CD14-positive monocyte (primary cell): Measurements from ENCODE around the gene PPP1R9B. TPM values are rescaled to one million over a fixed set of nuclear protein-coding genes. Genes with fewer than 3 reads are reported as not detected.

ENCODE experiments used
- DNase-seq, 3 donors: peaks; one replicate each; pipeline ENCODE4 v3.0.0-alpha.2; 2011 to 2022
- H2AFZ ChIP-seq: 2 replicates; pipeline ENCODE4 v1.6.0; 2012; ENCODE audit warnings: mild to moderate bottlenecking, low read depth, low read length, inconsistent platforms; ENCODE audit not compliant: insufficient read depth, poor library complexity, severe bottlenecking
- H3K27ac ChIP-seq, 2 donors: 1 replicate in 1 of 2; 2 replicates in 1 of 2; pipeline ENCODE4 v1.5.1; 2012 to 2013; ENCODE audit warnings: low read length in 2 of 2, control low read depth in 1 of 2, inconsistent platforms in 1 of 2, low read depth in 1 of 2, mild to moderate bottlenecking in 1 of 2
- H3K27me3 ChIP-seq, 2 donors: one replicate each; pipeline versions ENCODE4 v1.6.0 to v1.6.1; 2011 to 2013; ENCODE audit warnings: low read length in 2 of 2; ENCODE audit not compliant: control insufficient read depth in 2 of 2, insufficient read depth in 2 of 2
- H3K36me3 ChIP-seq, 2 donors: replicated peaks in 1 of 2; 1 replicate in 1 of 2; 2 replicates in 1 of 2; pipeline versions ENCODE4 v1.5.1 to v1.6.1; 2012 to 2013; ENCODE audit warnings: low read length in 2 of 2, control low read depth in 1 of 2, inconsistent platforms in 1 of 2, mild to moderate bottlenecking in 1 of 2; ENCODE audit not compliant: insufficient read depth in 2 of 2, control insufficient read depth in 1 of 2
- H3K4me1 ChIP-seq, 2 donors: 1 replicate in 1 of 2; 2 replicates in 1 of 2; pipeline versions ENCODE4 v1.5.1 to v1.6.1; 2012 to 2013; ENCODE audit warnings: low read length in 2 of 2, control low read depth in 1 of 2, inconsistent platforms in 1 of 2, mild to moderate bottlenecking in 1 of 2, moderate library complexity in 1 of 2; ENCODE audit not compliant: insufficient read depth in 2 of 2, control insufficient read depth in 1 of 2
- H3K4me2 ChIP-seq: replicated peaks from 2 replicates; pipeline ENCODE3; 2012; ENCODE audit warnings: low read length, moderate library complexity, mild to moderate bottlenecking; ENCODE audit not compliant: poor library complexity, severe bottlenecking; ENCODE audit errors: extremely low read depth
- H3K4me3 ChIP-seq, 3 experiments: fragments of 200-600 bp in 1 of 3; sonication (generic) in 1 of 3; replicated peaks in 1 of 3; 1 replicate in 2 of 3; 2 replicates in 1 of 3; pipeline ENCODE4 v1.5.1; 2011 to 2013; ENCODE audit warnings: low read length in 3 of 3, mild to moderate bottlenecking in 3 of 3, control low read depth in 2 of 3, low read depth in 2 of 3, inconsistent platforms in 1 of 3, moderate library complexity in 1 of 3
- H3K79me2 ChIP-seq: 2 replicates; pipeline ENCODE4 v1.6.0; 2012; ENCODE audit warnings: mild to moderate bottlenecking, control low read depth, inconsistent platforms, low read length, moderate library complexity; ENCODE audit not compliant: insufficient read depth
- H3K9ac ChIP-seq: 2 replicates; pipeline ENCODE4 v1.6.0; 2017; ENCODE audit warnings: low read length, mild to moderate bottlenecking; ENCODE audit not compliant: insufficient read depth, poor library complexity, severe bottlenecking
- H3K9me3 ChIP-seq, 2 donors: replicated peaks in 1 of 2; 1 replicate in 1 of 2; 2 replicates in 1 of 2; pipeline versions ENCODE4 v1.5.1 to v1.6.1; 2012 to 2013; ENCODE audit warnings: low read length in 2 of 2, control low read depth in 1 of 2; ENCODE audit not compliant: control insufficient read depth in 1 of 2, insufficient read depth in 1 of 2
- H4K20me1 ChIP-seq: 2 replicates; pipeline ENCODE4 v1.6.0; 2012; ENCODE audit warnings: mild to moderate bottlenecking, low read length, control low read depth, moderate library complexity; ENCODE audit not compliant: insufficient read depth
- H3K27ac Mint-ChIP-seq, 7 donors: one replicate each; pipeline ENCODE4 v1.8.0; 2020; ENCODE audit warnings: mild to moderate bottlenecking in 7 of 7, mixed read lengths in 7 of 7, moderate library complexity in 6 of 7, inconsistent platforms in 2 of 7
- H3K27me3 Mint-ChIP-seq, 3 donors: one replicate each; pipeline ENCODE4 v1.8.0; 2021 to 2022; ENCODE audit warnings: low read depth in 3 of 3, mild to moderate bottlenecking in 3 of 3, mixed read lengths in 3 of 3, moderate library complexity in 3 of 3, inconsistent platforms in 1 of 3
- H3K36me3 Mint-ChIP-seq, 2 donors: one replicate each; pipeline ENCODE4 v1.8.0; 2020; ENCODE audit warnings: mixed read lengths in 2 of 2, inconsistent platforms in 1 of 2, mild to moderate bottlenecking in 1 of 2
- H3K4me1 Mint-ChIP-seq: one replicate; pipeline ENCODE4 v1.8.0; 2020; ENCODE audit warnings: mild to moderate bottlenecking, mixed read lengths
- H3K4me3 Mint-ChIP-seq, 2 donors: one replicate each; pipeline ENCODE4 v1.8.0; 2020; ENCODE audit warnings: mild to moderate bottlenecking in 2 of 2, mixed read lengths in 2 of 2, moderate library complexity in 1 of 2
- H3K9me3 Mint-ChIP-seq, 7 donors: one replicate each; pipeline ENCODE4 v1.8.0; 2020 to 2022; ENCODE audit warnings: mixed read lengths in 7 of 7, mild to moderate bottlenecking in 6 of 7, moderate library complexity in 6 of 7, inconsistent platforms in 2 of 7
- CTCF ChIP-seq: fragments of 200-600 bp; IDR thresholded peaks from one replicate; pipeline ENCODE4 v1.8.0; 2022; ENCODE audit warnings: antibody characterized with exemption, mild to moderate bottlenecking
- WGBS: methylation state at CpG from one replicate; pipeline ENCODE4 v1.1.5; 2013; ENCODE audit warnings: missing lambda C conversion rate; ENCODE audit not compliant: insufficient coverage; 5-methylcytosine and 5-hydroxymethylcytosine counted together
- intact Hi-C, 2 donors: fragments of 100-400 bp; cut with micrococcal nuclease; formaldehyde crosslinking; loops; one replicate each; pipeline versions ENCODE4 v1.15.0 to v1.15.1; 2023
- polyA plus RNA-seq, 3 donors: library from polyadenylated mRNA; depleted of rRNA in 1 of 3; unstranded in 2 of 3; stranded (reverse) in 1 of 3; fragments of 300-500 nt in 2 of 3; fragments of >200 nt in 1 of 3; fragmentation: Illumina TruSeq in 2 of 3; gene quantifications; 1 replicate in 2 of 3; 2 replicates in 1 of 3; pipeline ENCODE4 v1.2.3, GENCODE V29; 2012 to 2021

The PPP1R9B gene
- polyA plus RNA-seq, 3 donors, result 0.61 to 86.9 (median 1.3) TPM

GRCh38 chr17:50117202-50118051 is 33.0 kb downstream of the PPP1R9B start:
- Histone ChIP-seq H2AFZ (no peak overlapping the region), H4K20me1 (no peaks in the 10 kb centered on the region), H3K4me2 (peak overlapping the region; percentile 43), H3K4me3 (peak overlapping the region in 1 of 3 experiments; percentile 32), H3K36me3 (no peaks in the 10 kb centered on the region), H3K9me3 (no peaks in the 10 kb centered on the region), H3K4me1 (peaks cover 4 to 9% of the 10 kb centered on the region in 2 donors), H3K27me3 (peaks cover 38 to 56% of the 10 kb centered on the region in 2 donors), H3K27ac (no peak overlapping the region), H3K9ac (peak overlapping the region; percentile 7), H3K79me2 (no peaks in the 10 kb centered on the region)
- 0% methylated on average over 57 of the region's 64 CpGs for WGBS
- Mint-ChIP-seq H3K4me3 (peak overlapping the region in 1 of 2 donors; percentile 87), H3K27me3 (peaks cover 66 to 81% (median 80%) of the 10 kb centered on the region in 3 donors), H3K4me1 (peaks cover 8% of the 10 kb centered on the region), H3K27ac (no peak overlapping the region), H3K36me3 (peaks cover 2 to 3% of the 10 kb centered on the region in 2 donors), H3K9me3 (peaks cover 0 to 12% (median 5%) of the 10 kb centered on the region in 7 donors)
- intact Hi-C loops, result no loop called here
- peak; percentile 56 for TF ChIP-seq CTCF
- peak; percentile 29 to 72 (median 33) for DNase-seq

- H3K4me3 Mint-ChIP-seq, result peak overlapping the region in 1 of 2 donors; percentile 87
- WGBS, result 40% methylated on average over 9 of the region's 17 CpGs
- TF ChIP-seq CTCF, result no peak
- peaks cover 8% of the 10 kb centered on the region for H3K4me1 Mint-ChIP-seq
- peaks cover 6 to 9% of the 10 kb centered on the region in 2 donors for H3K36me3 Mint-ChIP-seq
- H3K4me1 ChIP-seq, result peaks cover 4 to 9% of the 10 kb centered on the region in 2 donors
- peak overlapping the region in 1 of 7 donors; percentile 51 for H3K27ac Mint-ChIP-seq
- H3K27me3 ChIP-seq, result peaks cover 38 to 56% of the 10 kb centered on the region in 2 donors
- H3K9me3 Mint-ChIP-seq, result peaks cover 0 to 12% (median 5%) of the 10 kb centered on the region in 7 donors
- no peak for DNase-seq
- H3K9ac ChIP-seq, result no peak overlapping the region
- no peak overlapping the region for H2AFZ ChIP-seq
- no peaks in the 10 kb centered on the region for H3K36me3 ChIP-seq
- intact Hi-C loops, result no loop called here
- H3K4me2 ChIP-seq, result no peak overlapping the region
- peaks cover 59 to 71% (median 63%) of the 10 kb centered on the region in 3 donors for H3K27me3 Mint-ChIP-seq
- H4K20me1 ChIP-seq, result no peaks in the 10 kb centered on the region
- H3K27ac ChIP-seq, result no peak overlapping the region
- no peak overlapping the region for H3K4me3 ChIP-seq
- no peaks in the 10 kb centered on the region for H3K79me2 ChIP-seq
- no peaks in the 10 kb centered on the region for H3K9me3 ChIP-seq
Measured at GRCh38 chr17:50115756-50116155, 34.7 kb downstream of the PPP1R9B start.
